ENCODE data around the gene OBP2A. TPM values are rescaled to one million over a fixed set of nuclear protein-coding genes. Genes with fewer than 3 reads are reported as not detected.
"Not testable (repeated sequence)": the region's sequence is repeated elsewhere in the genome, so short reads cannot be mapped to it uniquely, and the experiment has no call there.

OBP2A gene
- total RNA-seq, 2 experiments from 2014 or later, result not detected

GRCh38 chr9:135526089-135526729 is 19.7 kb upstream of the OBP2A start:
- intact Hi-C loops (cut with micrococcal nuclease), result no loop called here
- Mint-ChIP-seq H3K27ac (no peak overlapping the region), H3K9me3 (no peaks in the 10 kb centered on the region), H3K36me3 (ENCODE audit: low read depth) (no peaks in the 10 kb centered on the region), H3K4me1 (ENCODE audit: low read depth) (no peaks in the 10 kb centered on the region), H3K27me3 (no peaks in the 10 kb centered on the region), H3K4me3 (no peak overlapping the region)
- ChIA-PET CTCF (no interaction called here), POLR2A (interaction anchor here (0.6 kb wide), 1 partner anchor 55 kb away, joined by 3 read pairs; no protein-coding TSS in a partner anchor)
- ATAC-seq (no peak), DNase-seq (no peak)
- TF ChIP-seq, protein P1, sequence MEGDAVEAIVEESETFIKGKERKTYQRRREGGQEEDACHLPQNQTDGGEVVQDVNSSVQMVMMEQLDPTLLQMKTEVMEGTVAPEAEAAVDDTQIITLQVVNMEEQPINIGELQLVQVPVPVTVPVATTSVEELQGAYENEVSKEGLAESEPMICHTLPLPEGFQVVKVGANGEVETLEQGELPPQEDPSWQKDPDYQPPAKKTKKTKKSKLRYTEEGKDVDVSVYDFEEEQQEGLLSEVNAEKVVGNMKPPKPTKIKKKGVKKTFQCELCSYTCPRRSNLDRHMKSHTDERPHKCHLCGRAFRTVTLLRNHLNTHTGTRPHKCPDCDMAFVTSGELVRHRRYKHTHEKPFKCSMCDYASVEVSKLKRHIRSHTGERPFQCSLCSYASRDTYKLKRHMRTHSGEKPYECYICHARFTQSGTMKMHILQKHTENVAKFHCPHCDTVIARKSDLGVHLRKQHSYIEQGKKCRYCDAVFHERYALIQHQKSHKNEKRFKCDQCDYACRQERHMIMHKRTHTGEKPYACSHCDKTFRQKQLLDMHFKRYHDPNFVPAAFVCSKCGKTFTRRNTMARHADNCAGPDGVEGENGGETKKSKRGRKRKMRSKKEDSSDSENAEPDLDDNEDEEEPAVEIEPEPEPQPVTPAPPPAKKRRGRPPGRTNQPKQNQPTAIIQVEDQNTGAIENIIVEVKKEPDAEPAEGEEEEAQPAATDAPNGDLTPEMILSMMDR (IDR thresholded peaks at IDR 0.05), result no peak

- Mint-ChIP-seq H3K27me3 (no peaks in the 10 kb centered on the region), H3K36me3 (ENCODE audit: low read depth) (no peaks in the 10 kb centered on the region), H3K9me3 (no peaks in the 10 kb centered on the region), H3K4me3 (no peak overlapping the region), H3K4me1 (ENCODE audit: low read depth) (no peaks in the 10 kb centered on the region), H3K27ac (no peak overlapping the region)
- ChIA-PET POLR2A (no interaction called here), CTCF (no interaction called here)
- DNase-seq, result no peak
- TF ChIP-seq, protein P1 (IDR thresholded peaks at IDR 0.05), result no peak
- intact Hi-C loops (cut with micrococcal nuclease), result no loop called here
- ATAC-seq, result no peak
Observed at GRCh38 chr9:135526730-135527571, 19.0 kb upstream of the OBP2A start.

DNA sequence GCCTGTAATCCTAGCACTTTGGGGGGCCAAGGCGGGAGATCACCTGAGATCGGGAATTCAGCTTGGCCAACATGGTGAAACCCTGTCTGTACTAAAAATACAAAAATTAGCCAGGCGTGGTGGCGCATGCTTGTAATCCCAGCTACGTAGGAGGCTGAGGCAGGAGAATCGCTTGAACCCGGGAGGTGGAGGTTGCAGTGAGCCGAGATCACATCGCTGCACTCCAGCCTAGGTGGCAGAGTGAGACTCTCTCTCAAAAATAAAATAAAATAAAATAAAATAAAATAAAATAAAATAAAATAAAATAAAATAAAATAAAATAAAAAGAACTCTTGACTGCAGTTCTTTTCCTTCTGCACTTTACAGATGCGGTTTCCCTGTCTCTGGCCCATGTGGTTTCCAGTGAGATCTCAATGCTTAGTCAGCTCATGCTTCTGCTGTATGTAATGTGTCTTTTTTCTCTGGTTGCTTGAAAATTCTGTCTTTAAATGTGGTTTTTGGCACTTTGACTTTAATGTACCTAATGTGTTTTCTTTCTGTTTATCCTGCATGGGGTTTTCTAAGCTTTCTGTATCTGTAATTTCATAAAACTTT is 17.0 kb upstream of the OBP2A start:
- H3K27ac Mint-ChIP-seq; H3K9me3 Mint-ChIP-seq; intact Hi-C loops (cut with micrococcal nuclease); DNase-seq; H3K4me3 Mint-ChIP-seq; ATAC-seq; H3K27me3 Mint-ChIP-seq; H3K36me3 Mint-ChIP-seq (ENCODE audit: low read depth); H3K4me1 Mint-ChIP-seq (ENCODE audit: low read depth); POLR2A ChIA-PET; CTCF ChIA-PET: not testable (repeated sequence)

- Mint-ChIP-seq H3K36me3 (ENCODE audit: low read depth) (no peaks in the 10 kb centered on the region), H3K4me3 (no peak overlapping the region), H3K9me3 (no peaks in the 10 kb centered on the region), H3K27ac (no peak overlapping the region), H3K4me1 (ENCODE audit: low read depth) (no peaks in the 10 kb centered on the region), H3K27me3 (peaks cover 9% of the 10 kb centered on the region)
- TF ChIP-seq, protein P1 (IDR thresholded peaks at IDR 0.05), result no peak
- ChIA-PET POLR2A (no interaction called here), CTCF (interaction anchor here (1.4 kb wide), 1 partner anchor 73 kb away, joined by 4 read pairs; no protein-coding TSS in a partner anchor)
- intact Hi-C loops (cut with micrococcal nuclease), result no loop called here
- DNase-seq (no peak), ATAC-seq (no peak)
Observed at GRCh38 chr9:135530146-135530545, 15.8 kb upstream of the OBP2A start.

- no peaks in the 10 kb centered on the region for H3K9me3 Mint-ChIP-seq
- H3K36me3 Mint-ChIP-seq (ENCODE audit: low read depth), result no peaks in the 10 kb centered on the region
- H3K27me3 Mint-ChIP-seq, result peaks cover 9% of the 10 kb centered on the region
- H3K27ac Mint-ChIP-seq, result no peak overlapping the region
- no peak overlapping the region for H3K4me3 Mint-ChIP-seq
- ChIA-PET CTCF (no interaction called here), POLR2A (no interaction called here)
- H3K4me1 Mint-ChIP-seq (ENCODE audit: low read depth), result no peaks in the 10 kb centered on the region
- DNase-seq, result no peak
- intact Hi-C loops (cut with micrococcal nuclease), result no loop called here
- no peak for ATAC-seq
- TF ChIP-seq, protein P1 (IDR thresholded peaks at IDR 0.05), result no peak
Observed at GRCh38 chr9:135531096-135531495, 14.8 kb upstream of the OBP2A start.

All from activated CD8-positive, alpha-beta T cell treated with anti-CD3 and anti-CD28 coated beads for 36 hours (primary cell).